NCI-H82 (cell line): ENCODE results near the gene SIGLEC8.
A peak's percentile ranks its signal among the peaks of the same experiment; 100 is the strongest.
"Not testable (repeated sequence)": the region's sequence is repeated elsewhere in the genome, so short reads cannot be mapped to it uniquely, and the experiment has no call there.

Experiments
- DNase-seq: peaks from one replicate; lab custom pipeline; 2025; lab: John Stamatoyannopoulos, UW

Gene SIGLEC8

GRCh38 chr19:51447510-51447909 is 10.7 kb downstream of the SIGLEC8 start:
- DNase-seq, result not testable (repeated sequence)

GRCh38 chr19:51441410-51442390 is 16.6 kb downstream of the SIGLEC8 start:
- no peak for DNase-seq

DNA sequence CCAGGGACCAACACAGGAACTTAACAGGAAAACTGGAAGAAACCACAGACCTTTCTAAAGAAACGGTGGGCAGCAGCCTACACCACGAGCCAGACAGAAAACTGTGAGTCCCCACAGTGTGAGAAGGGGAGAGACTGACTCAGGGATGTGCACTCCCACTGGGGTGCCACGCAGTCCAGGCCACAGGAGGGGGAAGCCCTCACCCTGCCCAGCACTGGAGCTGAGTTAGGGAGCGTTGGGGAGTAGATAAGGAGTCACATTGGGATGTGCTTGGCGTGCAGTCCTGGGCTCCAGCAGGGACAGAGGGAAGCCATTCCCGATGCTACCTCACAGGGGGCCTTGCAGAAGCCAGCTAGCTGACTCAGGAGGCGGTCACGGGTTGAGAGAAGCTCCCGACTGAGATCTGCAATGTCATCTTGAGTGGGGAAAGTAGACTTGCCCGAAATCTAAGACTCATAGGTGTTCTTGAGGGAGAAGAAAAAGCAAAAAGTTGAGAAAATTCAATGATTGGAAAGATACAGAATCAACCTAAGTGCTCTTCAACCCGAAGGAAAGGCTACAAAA is 17.3 kb downstream of the SIGLEC8 start:
- no peak for DNase-seq

GRCh38 chr19:51440052-51440451 is 18.2 kb downstream of the SIGLEC8 start:
- no peak for DNase-seq

- no peak for DNase-seq
Measured at GRCh38 chr19:51439021-51439465, 19.2 kb downstream of the SIGLEC8 start.

DNA sequence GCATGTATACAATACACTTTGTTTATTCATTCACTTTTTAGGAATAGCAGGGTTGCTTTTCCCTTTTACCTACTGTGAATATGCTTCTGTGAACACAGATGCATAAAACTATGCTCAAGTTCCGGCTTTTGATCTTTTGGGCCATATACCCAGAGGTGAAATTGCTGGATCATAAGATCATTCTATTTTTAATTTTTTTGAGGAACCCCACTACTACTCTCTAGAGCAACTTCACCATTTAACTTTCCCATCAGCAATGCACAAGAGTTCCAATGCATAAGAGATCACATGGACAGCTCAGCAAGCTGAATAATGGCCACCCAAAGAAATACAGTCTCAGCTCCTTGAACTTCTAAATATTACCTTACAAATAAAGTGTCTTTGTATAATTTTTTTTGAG is 23.8 kb downstream of the SIGLEC8 start:
- no peak for DNase-seq

- DNase-seq, result no peak
Measured at GRCh38 chr19:51433043-51433442, 25.2 kb downstream of the SIGLEC8 start.

- DNase-seq, result no peak
Measured at GRCh38 chr19:51431124-51431523, 27.1 kb downstream of the SIGLEC8 start.

GRCh38 chr19:51430221-51430620 is 28.0 kb downstream of the SIGLEC8 start:
- no peak for DNase-seq

DNA sequence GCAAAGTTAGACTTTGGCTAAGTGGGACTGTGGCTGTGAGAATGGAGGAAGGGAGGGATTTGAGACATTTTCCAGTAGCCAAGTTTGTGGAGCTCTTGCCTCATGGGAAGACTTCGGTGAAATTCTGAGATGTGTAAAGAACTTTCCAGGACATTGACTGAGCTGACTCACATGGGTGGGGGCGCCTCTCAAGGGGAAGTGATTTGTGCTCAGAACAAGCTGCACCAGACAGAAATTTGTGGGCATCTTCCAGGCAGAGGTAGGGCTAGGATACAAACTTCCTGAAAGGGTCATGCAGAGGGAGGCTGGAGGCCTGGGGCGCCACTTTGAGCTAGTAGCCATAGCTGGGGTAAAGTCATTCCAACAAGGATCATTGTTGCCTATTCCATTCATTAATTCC is 31.1 kb downstream of the SIGLEC8 start:
- no peak for DNase-seq

GRCh38 chr19:51422053-51422448 is 36.2 kb downstream of the SIGLEC8 start:
- DNase-seq, result peak; percentile 71

- DNase-seq, result no peak
Measured at GRCh38 chr19:51421229-51422052, 36.8 kb downstream of the SIGLEC8 start.

- not testable (repeated sequence) for DNase-seq
Measured at GRCh38 chr19:51420511-51420910, 37.7 kb downstream of the SIGLEC8 start.

DNA sequence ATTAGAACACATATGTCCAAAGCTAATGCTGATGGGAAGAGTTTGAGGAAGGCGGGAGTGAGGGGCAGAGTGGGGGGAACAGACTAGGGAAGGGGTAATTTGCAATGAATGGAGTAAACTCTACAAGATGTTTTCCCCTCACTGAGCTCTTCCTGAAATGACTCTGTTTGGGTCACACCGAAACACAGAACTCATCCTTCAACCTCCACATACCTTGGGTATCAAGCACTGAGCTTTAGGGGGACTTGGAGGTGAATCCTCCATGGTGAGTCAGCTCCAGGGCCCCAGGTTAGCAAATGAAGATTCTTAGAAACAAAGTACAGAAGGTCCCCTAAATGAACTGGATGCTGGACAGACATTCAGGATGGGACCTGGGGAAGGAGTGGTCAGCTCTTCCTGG is 39.5 kb downstream of the SIGLEC8 start:
- DNase-seq, result no peak

DNA sequence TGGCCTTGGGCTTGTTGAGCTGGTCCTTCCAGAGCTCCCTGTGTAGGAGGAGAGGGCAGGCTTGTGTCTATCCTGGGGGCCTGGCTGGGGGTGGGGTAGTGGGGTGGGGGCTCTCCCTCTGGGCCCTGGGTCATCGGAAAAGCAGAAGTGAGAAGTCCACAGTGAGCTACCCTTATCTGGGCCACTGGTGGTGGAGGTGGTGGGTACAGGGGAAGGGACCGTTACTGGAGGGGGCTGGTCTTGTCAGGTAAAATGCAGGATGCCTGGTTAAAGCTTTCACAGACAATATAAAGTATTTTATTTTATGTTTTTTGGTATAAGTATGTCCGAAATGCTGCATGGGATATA is 40.5 kb downstream of the SIGLEC8 start:
- no peak for DNase-seq

DNA sequence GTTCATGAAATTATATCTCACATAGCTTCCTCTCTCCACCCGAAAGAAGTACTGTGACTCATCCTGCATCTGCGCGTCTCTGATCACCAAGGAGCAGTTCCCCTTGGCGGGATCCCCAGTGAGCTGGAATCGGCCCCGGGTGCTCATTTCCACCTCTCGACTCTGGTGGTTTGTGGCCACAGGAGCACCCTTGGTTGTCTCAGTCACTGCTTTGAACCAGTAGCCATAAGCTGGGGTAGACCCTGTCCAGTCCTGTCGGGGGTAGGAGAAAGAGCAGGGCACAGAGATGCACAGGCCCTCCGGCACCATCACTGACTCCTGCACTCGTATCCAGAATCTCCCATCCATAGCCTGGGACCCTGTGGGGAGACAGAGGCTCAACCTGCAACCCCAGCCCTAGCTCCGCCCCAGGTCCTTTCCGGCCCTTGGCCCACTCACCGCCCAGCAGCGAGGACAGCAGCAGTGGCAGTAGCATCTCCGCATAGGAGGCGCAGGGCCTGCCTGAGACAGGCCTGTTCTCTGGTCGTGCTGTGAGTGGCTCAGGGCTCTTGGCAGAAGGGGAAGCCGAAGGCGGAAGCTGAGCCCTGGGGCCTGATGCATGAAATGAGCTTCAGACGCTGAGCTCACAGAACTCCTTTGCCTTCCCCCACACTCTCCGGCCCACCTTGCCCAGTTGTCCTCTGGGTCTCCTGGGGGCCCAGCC is 41.0 kb downstream of the SIGLEC8 start, which contains the start of gene SIGLEC10:
TSS of gene SIGLEC10 (minus strand) at position 536 of the 703 bp plus-strand sequence. CDS start at position 475, 61 bp downstream.
- DNase-seq, result no peak

DNA sequence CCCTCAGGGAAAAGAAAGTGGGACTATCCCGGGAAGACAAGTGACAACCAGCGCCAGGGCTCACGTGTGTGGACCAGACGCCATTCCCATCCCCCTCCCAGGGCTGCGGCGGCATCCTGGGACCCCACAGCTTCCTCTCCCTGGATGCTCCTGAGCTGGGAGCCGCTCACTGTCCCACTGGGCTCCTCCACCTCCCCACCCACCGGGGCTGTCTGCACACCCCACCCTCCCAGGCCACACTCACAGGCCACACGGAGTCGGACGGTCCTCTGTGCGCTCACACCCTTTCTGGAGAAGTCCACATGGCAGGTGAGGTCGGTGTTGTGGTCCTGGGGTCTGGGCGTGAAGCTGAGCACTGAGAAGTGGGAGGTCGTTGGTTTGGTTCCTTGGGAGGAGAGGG is 41.8 kb downstream of the SIGLEC8 start:
- not testable (repeated sequence) for DNase-seq

DNA sequence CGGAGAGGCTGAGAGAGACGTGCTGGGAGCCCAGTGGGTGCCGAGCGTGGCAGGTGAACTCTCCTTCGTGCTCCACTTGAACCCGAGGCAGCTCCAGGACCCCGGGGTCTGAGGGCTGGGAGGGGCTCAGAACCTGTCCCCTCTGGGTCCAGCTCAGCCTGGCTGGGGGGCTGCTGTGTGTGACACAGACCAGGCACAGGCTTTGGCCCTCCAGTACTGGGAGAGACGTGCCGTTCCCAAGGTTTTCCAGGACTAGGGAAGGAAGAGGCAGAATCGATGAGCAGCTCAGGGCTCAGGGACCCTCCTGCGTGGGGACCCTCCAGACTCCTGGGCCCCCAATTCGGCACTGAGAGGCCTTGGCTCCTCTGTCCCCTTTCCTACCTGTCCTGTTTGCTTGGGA is 43.1 kb downstream of the SIGLEC8 start:
- DNase-seq, result no peak

GRCh38 chr19:51410950-51411748 is 47.1 kb downstream of the SIGLEC8 start:
- DNase-seq, result no peak

- DNase-seq, result peak; percentile 44
Measured at GRCh38 chr19:51407511-51408131, 50.6 kb downstream of the SIGLEC8 start.
